GM04504 (cell line): ENCODE results near the gene SLC27A1.
A peak's percentile ranks its signal among the peaks of the same experiment; 100 is the strongest.
"Not testable (repeated sequence)": the region's sequence is repeated elsewhere in the genome, so short reads cannot be mapped to it uniquely, and the experiment has no call there.

Experiments
- DNase-seq: peaks from one replicate; pipeline ENCODE4 v3.0.0-alpha.2; 2012; ENCODE audit warnings: low read depth

SLC27A1 gene

DNA sequence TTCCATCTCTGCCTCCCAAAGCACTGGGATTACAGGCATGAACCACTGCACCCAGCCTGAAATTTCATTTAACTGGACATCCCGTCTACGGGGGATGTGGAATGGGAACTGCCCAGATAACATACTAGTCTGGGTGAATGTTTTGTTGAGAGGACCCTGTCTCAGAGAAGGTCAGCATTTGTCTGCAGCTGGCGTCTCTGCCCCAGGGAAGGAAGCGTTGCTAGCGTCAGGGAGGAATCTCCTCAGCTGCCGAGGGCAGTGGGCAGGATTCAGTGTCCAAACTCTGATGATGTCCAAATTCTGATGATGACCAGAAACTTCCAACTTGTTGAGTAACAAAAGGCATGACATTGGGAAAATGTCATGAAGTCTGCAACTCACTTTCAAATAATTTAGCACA is 12.7 kb upstream of the SLC27A1 start:
- DNase-seq: no peak

DNA sequence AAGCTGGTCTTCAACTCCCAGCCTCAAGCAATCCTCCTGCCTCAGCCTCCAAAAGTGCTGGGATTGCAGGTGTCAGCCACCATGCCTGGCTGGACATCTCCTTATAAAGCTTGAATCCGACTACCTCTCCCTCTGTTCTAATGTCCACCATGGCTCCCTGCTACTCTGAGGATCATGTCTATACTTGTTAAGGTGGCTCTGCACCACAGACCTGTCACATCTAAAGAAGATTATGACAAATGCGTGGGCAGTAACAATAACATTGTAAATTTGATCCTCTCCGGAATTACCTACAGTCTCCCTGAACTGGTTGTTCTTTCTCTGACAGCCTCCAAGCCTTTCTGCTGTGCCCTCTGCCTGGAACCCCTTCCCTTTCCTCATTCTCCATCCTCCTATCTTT is 11.4 kb upstream of the SLC27A1 start:
- DNase-seq: no peak

DNA sequence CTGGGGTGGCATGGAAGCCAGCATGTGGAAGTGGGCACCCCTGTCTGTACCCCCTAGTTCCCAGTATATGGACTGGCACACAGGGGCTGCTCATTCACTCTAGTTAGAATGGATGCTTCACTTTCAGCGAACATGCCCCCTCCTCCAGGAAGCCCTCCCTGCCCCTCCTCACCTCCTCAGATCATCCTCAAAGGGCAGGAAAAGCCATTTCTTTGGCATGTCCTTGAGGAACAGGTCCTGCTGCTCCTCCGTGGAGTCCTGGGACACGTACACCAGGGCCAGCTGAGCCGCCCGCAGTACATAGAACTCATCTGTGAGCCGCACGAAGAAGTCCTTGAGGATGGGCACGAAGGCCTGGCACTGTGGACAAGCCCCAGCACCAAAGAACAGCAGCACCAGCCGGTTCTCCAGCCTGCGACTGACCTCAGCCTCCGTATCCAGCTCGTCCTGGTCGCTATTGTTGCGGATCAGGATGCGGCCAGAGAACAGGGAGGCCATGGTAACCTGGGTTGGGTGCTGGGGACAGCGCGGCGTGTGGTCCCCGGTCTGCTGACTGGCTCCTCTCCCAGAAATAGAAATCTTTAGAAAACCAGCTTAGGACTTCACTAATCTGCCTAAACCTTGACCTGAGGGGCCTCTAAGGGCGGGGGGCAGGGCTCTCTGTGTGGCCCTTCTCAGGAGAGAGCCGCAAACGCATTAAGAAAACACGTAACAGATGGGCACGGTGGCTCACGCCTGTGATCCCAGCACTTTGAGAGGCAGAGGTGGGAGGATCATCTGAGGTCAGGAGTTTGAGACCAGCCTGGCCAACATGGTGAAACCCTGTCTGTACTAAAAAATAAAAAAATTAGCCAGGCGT is 9.7 kb upstream of the SLC27A1 start, which contains the start of gene NXNL1:
Gene NXNL1 (minus strand): TSS at position 555 of the 859 bp plus-strand sequence. CDS start 57 bp downstream, at position 498.
- no peak for DNase-seq

DNA sequence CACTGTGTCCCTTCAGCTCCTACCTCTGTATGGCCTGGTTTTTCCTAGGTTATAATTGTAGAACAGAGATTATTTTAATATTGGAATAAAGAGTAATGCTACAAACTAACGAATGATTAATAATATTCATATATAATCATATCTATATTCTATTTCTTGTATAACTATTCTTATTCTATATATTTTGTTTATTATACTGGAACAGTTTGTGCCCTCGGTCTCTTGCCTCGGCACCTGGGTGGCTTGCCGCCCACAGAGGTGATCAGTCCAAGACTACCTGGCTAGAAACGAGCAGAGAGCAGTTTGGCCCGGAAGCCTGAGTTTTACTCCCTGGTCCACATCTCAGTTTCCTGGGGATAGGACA is 3.9 kb upstream of the SLC27A1 start:
- no peak for DNase-seq

DNA sequence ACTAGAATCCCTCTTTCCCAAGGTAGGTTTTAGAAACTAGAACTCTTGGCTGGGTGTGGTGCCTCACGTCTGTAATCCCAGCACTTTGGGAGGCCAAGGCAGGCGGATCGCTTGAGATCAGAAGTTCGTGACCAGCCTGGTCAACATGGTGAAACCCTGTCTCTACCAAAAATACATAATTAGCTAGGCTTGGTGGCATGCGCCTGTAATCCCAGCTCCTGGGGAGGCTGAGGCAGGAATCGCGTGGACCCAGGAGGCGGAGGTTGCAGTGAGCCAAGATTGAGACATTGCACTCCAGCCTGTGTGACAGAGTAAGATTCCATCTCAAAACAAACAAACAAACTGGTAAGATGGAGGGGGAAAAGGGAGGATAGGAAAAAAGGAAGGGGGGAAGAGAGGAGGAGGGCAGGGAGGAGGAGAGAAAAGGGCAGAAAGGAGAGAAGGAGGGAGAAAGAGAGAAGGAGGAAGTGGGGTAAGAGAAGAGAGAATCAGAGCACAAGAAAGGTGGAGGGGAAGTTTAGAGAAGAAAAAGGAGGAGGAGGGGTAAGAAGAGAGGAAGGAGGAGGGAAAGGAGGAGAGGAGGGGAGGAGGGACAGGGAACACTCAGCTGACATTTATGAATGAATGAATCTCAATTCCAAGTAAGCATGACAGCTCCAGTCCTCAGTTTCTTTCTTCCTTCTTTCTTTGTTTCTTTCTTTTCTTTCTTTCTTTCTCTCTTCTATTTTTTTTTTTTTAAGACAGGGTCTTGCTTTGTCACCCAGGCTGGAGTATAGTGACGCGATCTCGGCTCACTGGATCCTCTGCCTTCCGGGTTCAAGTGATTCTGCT is 2.6 kb upstream of the SLC27A1 start:
- DNase-seq: no peak

DNA sequence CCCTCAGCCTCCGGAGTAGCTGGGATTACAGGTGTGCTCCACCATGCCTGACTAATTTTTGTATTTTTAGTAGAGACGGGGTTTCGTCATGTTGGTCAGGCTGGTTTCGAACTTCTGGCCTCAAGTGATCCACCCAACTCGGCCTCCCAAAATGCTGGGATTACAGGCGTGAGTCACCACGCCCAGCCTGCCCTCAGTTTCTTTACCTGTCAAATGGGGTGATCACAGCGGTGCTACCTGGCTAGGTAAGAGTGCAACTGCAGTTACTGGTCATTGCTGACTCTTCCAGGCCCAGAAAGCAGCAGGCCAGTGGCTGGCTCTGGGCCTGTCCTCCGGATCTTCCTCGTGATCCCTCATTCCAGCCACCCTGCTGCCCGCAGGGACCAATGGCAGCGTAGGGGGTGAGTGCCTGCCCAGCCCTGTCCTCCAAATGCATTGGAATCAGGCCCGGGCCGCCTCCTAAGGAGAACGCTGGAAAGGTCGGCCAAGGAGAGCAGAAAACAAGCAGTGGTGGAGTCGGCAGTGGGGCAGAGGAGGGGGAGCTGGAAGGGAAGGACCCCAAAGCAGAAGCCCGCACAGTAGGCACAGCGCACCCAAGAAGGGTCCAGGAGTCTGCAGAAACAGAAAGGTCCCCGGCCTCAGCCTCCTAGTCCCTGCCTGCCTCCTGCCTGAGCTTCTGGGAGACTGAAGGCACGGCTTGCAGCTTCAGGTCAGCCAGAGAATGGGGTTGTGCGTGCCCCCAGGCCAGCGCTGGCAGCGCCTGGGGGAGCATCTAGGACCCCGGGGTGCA is 1.8 kb upstream of the SLC27A1 start:
- DNase-seq: no peak

DNA sequence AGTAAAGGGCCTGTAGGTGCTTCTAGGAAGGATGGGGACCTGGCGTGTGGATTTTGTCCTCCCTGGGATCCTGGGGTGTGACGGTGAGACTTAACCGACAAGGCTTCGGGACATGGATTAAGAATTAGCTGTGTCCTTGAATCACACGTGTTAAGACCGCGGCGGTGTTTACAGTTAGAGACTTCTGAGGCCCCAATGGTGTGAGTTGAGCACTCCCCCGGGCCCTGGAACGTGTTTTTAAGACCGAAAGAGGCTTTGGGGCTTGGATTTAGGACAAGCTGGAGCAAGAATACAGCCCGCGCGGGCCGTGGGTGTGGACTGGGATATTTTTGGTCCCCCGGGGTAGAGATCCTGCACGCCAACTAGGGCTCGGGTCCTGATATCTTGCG is 1.2 kb upstream of the SLC27A1 start:
- no peak for DNase-seq

DNA sequence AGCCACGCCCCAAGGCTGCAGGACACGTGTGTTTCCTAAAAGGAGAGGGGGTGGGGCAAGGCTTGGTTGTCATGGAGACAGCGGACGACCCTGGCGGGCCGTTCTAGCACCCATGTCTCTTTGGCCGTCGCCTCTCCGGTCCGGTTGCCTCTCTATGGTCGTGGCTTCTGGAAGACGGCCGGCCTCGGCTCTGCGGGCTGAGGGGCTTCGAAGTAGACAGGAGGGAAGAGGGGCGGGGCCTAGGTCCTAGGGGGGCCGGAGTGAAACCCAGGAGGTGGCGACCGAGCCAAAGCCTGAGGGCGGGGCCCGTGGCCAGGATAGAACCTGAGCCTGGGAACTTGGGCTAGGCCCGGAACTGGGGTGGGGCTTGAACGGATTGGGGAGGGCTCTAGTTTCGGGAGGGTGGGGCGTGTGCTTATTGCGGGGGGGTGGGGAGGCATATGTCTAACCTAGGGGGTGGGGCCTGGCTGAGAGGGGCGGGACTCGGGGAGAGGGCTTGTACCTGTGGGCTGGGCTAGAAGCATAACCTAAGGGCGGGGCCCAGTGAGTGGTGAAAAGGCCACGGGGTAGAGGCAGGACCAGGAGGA is 750 bp upstream of the SLC27A1 start:
- DNase-seq: peak; percentile 87

DNA sequence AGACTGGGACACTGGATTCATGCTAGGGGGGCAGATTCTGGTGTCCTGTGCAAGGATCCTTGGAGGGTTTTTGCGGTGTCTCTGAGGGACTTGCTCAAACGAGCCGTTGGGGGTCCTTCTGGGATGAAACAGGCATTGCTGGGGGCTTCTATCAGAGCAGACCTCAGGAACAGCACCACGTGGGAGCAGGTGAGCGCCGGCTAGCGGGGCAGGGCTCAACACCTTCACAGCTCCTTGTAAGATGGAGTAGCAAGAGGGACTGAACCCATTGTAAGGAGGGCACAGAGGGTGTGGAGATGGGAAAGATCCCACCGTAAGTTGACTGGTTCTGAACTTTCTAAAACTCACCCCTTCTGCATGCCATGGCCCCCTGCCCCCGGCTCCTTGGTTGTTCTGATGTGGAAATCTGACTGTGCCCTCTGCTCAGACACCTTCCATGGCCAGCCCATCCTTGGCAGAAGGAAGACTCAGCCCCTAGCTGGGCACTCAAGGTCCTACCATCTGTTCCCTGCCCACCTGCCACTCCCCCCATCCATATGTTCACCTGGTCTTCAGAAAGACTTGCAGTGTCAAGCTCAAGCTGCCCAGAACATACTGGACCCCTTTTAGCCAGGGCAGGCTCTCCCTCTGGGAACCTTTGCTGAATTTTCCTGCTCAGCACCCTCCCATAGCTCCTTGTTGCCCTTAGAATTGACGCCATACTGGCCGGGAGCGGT is 1.2 kb downstream of the SLC27A1 start:
- DNase-seq: no peak

DNA sequence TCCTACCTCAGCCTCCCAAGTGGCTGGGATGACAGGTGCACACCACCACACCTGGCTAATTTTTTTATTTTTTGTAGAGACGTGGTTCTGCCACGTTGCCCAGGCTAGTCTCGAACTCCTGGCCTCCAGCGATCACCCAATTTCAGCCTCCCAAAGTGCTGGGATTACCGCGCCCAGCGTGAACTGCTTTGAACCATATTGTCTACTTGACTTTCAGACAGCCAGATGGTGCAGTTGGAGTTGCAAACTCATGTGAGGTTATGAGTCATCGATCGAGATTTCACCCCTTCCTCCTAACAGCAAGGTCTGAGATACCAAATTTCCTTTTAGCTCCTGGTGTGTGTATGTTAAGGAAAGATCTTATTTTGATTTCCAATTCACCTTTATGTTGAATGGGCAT is 2.7 kb downstream of the SLC27A1 start:
- DNase-seq: no peak

DNA sequence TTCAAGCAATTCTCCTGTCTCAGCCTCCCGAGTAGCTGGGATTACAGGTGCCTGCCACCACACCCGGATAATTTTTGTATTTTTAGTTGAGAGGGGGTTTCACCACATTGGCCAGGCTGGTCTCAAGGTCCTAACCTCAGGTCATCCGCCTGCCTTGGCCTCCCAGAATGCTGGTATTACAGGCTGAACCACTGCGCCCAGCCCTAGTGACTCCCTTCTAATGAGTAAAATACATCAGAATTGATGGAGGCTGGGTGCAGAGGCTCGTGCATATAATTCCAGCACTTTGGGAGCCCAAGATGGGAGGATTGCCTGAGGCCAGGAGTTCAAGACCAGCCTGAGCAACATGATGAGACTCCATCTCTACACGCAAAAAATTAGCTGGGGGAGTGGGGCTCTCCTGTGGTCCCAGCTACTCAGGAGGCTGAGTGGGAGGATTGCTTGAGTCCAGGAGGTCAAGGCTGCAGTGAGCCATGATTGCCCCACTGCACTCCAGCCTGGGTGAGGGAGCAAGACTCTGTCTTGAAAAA is 4.8 kb downstream of the SLC27A1 start:
- DNase-seq: not testable (repeated sequence)

DNA sequence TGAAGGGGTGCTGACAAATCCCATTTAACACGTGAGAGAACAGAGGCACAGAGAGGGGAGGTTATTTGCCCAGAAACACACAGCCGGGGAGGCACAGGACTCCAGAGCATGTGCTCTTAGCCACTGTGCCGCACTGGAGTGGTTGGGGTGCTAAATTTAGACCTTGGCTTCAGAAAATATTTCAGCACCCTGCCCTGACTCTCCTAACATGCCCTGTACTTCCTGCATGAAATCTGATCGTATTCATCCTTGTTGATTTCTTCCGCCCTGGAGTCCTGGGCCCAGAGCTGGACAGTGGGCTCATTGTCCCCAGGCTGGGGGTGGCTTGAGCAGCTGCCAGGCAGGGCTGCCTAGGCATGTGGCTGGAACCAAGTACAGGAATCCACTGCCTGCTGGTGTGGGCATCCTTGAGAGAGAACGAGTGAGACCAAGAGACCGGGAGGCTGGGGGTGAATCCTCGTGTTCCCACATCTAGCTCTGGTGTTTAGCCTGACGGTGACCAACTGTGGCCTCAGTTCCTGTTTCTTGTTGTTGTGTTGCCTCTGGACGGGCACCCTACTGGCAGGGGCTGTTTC is 5.3 kb downstream of the SLC27A1 start:
- peak; percentile 24 for DNase-seq

DNA sequence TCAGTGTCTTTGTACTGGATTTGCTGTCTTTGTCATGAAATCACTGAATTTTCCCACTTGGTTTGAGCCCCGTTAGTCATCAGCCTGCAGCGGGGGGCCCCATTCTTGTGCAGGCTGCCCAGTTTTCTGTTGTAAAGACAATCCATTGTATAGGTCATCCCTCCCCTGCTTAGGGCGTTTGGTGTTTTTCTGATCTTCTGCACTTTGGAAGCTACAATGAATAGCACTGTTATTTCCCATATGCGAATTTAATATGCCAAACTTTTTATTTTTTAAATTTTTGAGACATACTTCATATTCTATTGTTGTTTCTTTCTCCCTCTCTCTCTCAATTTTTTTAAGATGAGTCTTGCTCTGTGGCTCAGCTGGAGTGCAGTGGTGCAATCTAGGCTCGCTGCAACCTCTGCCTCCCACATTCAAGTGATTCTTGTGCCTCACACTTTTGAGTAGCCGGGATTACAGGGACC is 9.0 kb downstream of the SLC27A1 start:
- DNase-seq: peak; percentile 55

DNA sequence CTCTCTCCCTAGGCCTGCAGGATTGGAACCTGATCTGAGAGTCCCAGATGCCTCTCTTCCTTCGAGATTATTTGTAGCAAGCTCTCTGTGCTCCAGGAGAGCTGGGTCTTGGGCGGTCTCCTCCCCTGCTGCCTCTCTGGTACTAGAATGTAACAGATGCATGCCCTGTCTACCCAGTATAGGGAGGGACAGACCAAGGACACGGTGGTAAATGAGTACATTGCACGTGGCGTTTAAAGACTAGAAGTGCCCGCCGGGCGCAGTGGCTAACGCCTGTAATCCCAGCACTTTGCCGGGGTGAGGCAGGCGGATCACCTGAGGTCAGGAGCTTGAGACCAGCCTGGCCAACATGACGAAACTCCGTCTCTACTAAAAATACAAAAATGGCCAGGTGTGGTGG is 11.7 kb downstream of the SLC27A1 start:
- no peak for DNase-seq

DNA sequence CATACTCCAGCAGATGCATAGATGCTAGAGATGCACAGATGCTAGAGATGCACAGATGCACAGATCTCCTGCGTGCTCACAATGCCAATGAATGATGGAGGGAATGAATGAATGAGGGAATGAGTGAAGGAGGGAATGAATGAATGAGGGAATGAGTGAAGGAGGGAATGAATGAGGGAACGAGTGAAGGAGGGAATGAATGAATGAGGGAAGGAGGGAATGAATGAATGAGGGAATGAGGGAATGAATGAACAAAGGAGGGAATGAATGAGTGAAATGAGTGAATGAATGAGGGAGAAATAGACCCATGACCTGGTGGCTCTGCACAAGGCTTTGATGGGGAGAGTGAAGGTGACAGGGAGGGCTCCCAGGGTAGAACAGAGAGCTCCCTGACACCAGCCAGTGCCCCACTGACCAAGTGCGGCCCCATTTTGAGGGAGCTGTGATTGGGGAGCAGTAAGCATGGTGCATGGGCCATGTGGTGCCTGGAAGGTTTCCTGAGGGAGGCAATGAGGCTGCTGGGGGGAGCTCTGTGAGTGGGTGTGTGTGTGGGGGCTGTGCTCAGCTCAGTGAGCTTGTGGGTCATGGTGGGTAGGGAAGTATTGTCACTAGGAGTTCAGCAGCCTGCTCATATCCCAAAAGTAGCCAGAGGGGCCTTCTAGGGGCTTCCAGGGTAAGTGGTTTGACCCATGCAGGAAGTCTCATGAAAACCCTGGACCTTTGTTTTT is 12.7 kb downstream of the SLC27A1 start:
- no peak for DNase-seq

DNA sequence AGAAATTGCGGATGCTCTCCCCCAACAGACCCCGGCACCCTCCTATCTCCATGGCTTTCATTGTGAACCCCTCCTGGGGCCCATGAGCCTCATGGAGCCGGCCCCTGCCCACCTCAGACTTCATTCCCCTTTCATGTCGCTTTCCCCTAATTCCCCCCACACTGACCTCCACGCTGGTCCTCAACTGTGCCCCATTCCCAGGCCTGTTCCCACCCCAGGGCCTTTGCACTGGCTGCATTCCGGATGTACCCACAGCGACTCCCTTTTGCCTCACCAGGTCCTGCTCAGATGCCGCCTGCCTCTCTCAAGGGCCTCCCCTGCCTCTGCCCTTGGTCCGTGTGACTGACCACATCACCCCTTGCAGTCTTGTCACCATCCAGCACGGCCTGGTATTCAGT is 13.3 kb downstream of the SLC27A1 start:
- no peak for DNase-seq

DNA sequence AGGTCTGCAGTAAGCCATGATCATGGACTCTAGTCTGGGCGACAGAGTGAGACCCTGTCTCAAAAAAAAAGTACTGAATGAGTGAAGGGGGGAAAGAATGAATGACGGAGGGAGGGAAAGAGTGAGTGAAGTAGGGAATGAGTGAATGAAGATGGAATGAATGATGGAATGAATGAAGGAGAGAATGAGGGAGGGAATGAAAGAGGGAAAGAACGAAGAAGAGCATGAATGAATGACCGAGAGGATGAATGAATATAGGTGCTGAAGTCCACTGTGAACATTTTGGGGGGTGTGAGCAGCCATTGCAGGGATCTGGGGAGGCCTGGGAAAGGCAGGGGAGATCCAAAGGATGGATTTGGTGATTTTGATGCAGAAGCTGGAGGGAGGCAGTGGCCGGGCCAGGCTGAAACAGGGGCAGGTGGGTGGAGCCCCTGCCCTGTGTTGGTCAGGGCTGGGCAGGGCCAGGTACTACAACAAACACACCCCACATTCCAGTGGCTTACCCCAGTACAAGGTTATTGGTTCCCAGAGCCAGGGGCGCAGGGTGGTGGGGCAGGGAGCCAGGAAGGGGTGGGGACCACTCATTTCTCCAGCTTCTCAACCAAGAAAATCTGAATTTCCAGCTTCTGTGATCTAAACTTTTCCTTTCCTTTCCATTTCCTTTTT is 14.3 kb downstream of the SLC27A1 start:
- DNase-seq: no peak

DNA sequence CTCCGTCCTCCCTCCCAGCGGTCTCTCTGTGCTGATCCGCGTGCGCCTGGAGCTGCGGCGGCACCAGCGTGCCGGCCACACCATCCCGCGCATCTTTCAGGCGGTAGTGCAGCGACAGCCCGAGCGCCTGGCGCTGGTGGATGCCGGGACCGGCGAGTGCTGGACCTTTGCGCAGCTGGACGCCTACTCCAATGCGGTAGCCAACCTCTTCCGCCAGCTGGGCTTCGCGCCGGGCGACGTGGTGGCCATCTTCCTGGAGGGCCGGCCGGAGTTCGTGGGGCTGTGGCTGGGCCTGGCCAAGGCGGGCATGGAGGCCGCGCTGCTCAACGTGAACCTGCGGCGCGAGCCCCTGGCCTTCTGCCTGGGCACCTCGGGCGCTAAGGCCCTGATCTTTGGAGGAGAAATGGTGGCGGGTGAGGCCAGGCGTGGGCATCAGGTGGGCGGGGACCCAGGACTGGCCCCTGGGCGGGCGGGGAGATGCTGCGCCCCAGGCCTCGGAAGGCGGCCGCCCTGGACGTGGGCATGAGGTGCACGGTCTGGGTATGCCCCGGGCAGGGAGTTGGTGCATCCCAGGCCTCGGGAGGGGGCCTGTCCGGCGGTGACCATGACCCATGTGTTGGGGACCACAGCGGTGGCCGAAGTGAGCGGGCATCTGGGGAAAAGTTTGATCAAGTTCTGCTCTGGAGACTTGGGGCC is 16.4 kb downstream of the SLC27A1 start:
- DNase-seq: no peak
